HG02870 (cell line): ENCODE measurements around the gene FITM1.

Experiments used
- ATAC-seq: cut with Tn5 transposase; IDR thresholded peaks from one replicate; pipeline ENCODE4 v1.9.1; 2021; ENCODE audit warnings: mild to moderate bottlenecking, moderate library complexity; ENCODE audit not compliant: unreplicated experiment

FITM1 gene

GRCh38 chr14:24130380-24130716 lies at the start of gene FITM1:
Gene FITM1 (plus strand): TSS chr14:24130659. CDS start chr14:24131564, 905 bp downstream.
- no peak for ATAC-seq

- ATAC-seq: peak; percentile 85
Observed at GRCh38 chr14:24080888-24081738, 49.3 kb upstream of the FITM1 start.

GRCh38 chr14:24081739-24082211 lies 48.7 kb upstream of the FITM1 start:
- no peak for ATAC-seq

GRCh38 chr14:24082411-24083080 lies 47.9 kb upstream of the FITM1 start:
- no peak for ATAC-seq

GRCh38 chr14:24083462-24083861 lies 47.0 kb upstream of the FITM1 start:
- ATAC-seq: no peak

GRCh38 chr14:24084440-24084839 lies 46.0 kb upstream of the FITM1 start:
- ATAC-seq: no peak

GRCh38 chr14:24085215-24085614 lies 45.2 kb upstream of the FITM1 start:
- no peak for ATAC-seq

GRCh38 chr14:24086193-24086955 lies 44.1 kb upstream of the FITM1 start:
- ATAC-seq: no peak

- ATAC-seq: no peak
Observed at GRCh38 chr14:24087004-24087403, 43.5 kb upstream of the FITM1 start.

GRCh38 chr14:24088095-24088494 lies 42.4 kb upstream of the FITM1 start:
- ATAC-seq: no peak

GRCh38 chr14:24089890-24090289 lies 40.6 kb upstream of the FITM1 start:
- ATAC-seq: no peak

GRCh38 chr14:24092110-24092504 lies 38.4 kb upstream of the FITM1 start:
- no peak for ATAC-seq

- ATAC-seq: no peak
Observed at GRCh38 chr14:24092505-24093206, 37.8 kb upstream of the FITM1 start.

GRCh38 chr14:24093207-24093900 lies 37.1 kb upstream of the FITM1 start:
- no peak for ATAC-seq

GRCh38 chr14:24093901-24094840 lies 36.3 kb upstream of the FITM1 start, which contains the start of gene PCK2:
Gene PCK2 (plus strand): TSS chr14:24094311. CDS start chr14:24094406, 95 bp downstream.
- ATAC-seq: peak; percentile 33

GRCh38 chr14:24094841-24095270 lies 35.6 kb upstream of the FITM1 start:
- peak; percentile 1 for ATAC-seq

GRCh38 chr14:24095271-24096068 lies 35.0 kb upstream of the FITM1 start:
- peak; percentile 76 for ATAC-seq

GRCh38 chr14:24096545-24097181 lies 33.8 kb upstream of the FITM1 start:
- no peak for ATAC-seq
